A549 (cell line): Measurements from ENCODE around the gene DNAJC3.

Experiments used
- CTCF ChIP-seq: fragments of >200 bp; sonication (Bioruptor Twin); formaldehyde crosslinking; IDR thresholded peaks from 3 replicates; pipeline ENCODE4 v1.5.1; 2016
- POLR2A ChIP-seq: IDR thresholded peaks from 2 replicates; pipeline ENCODE4 v1.6.1; 2012; ENCODE audit warnings: mild to moderate bottlenecking, low read length
- RFX5 ChIP-seq: fragments of 450-650 bp; IDR thresholded peaks from 2 replicates; pipeline ENCODE4 v1.7.1; 2014; ENCODE audit warnings: antibody characterized with exemption, mild to moderate bottlenecking, moderate library complexity
- ZNF302 ChIP-seq: fragments of 250-450 bp; sonication (Bioruptor Pico); IDR thresholded peaks from 2 replicates; pipeline ENCODE4 v1.9.0; 2021; ENCODE audit warnings: inconsistent platforms, mild to moderate bottlenecking, moderate library complexity

GRCh38 chr13:95749545-95749944 lies 72.6 kb downstream of the DNAJC3 start:
- TF ChIP-seq ZNF302 (CRISPR knock-in tag) (no peak), POLR2A (no peak), RFX5 (no peak), CTCF (no peak)
